ENCODE results near the gene PRIMA1.

DNA sequence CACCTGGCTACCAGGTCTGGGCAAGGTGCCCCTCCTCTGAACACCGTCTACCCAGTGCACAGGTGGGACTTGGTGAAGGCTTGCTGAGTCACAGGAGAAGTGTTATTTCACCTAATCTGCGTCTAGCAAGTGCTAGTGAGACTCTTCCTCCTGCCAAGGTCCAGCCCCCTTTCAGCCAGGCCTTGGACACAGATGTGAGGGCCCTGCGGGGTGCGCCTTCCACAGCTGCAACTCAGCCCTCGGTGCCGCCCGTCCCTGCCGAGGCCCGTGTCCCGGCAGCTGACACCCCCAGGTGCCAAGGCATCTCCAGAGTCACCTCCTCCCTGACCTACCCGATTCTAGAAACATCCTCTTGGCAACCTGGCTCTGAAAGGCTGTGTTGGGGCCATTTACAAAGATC lies 55.1 kb downstream of the PRIMA1 start:
- TF ChIP-seq, protein P1, sequence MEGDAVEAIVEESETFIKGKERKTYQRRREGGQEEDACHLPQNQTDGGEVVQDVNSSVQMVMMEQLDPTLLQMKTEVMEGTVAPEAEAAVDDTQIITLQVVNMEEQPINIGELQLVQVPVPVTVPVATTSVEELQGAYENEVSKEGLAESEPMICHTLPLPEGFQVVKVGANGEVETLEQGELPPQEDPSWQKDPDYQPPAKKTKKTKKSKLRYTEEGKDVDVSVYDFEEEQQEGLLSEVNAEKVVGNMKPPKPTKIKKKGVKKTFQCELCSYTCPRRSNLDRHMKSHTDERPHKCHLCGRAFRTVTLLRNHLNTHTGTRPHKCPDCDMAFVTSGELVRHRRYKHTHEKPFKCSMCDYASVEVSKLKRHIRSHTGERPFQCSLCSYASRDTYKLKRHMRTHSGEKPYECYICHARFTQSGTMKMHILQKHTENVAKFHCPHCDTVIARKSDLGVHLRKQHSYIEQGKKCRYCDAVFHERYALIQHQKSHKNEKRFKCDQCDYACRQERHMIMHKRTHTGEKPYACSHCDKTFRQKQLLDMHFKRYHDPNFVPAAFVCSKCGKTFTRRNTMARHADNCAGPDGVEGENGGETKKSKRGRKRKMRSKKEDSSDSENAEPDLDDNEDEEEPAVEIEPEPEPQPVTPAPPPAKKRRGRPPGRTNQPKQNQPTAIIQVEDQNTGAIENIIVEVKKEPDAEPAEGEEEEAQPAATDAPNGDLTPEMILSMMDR (IDR thresholded peaks at IDR 0.05) = no peak
- no peak for TF ChIP-seq POLR2A (IDR thresholded peaks at IDR 0.05)

Measured in thyroid gland (tissue), 4 donors.